Hematopoietic multipotent progenitor cell (in vitro differentiated cells): Measurements from ENCODE around the gene EGFLAM. TPM values are rescaled to one million over a fixed set of nuclear protein-coding genes. Genes with fewer than 3 reads are reported as not detected.

Experiments
- DNase-seq, 3 donors: peaks; one replicate each; pipeline ENCODE4 v3.0.0-alpha.2; 2011 to 2015; ENCODE audit warnings: low read depth in 2 of 3, low spot score in 2 of 3
- total RNA-seq: library from RNA; depleted of rRNA; stranded (reverse); fragments of >200 nt; gene quantifications from one replicate; pipeline ENCODE4 v1.2.3, GENCODE V29; 2012

EGFLAM gene
- total RNA-seq, 1 donor: under 0.01 TPM

GRCh38 chr5:38323645-38324295 is 65.4 kb downstream of the EGFLAM start:
- no peak for DNase-seq

DNA sequence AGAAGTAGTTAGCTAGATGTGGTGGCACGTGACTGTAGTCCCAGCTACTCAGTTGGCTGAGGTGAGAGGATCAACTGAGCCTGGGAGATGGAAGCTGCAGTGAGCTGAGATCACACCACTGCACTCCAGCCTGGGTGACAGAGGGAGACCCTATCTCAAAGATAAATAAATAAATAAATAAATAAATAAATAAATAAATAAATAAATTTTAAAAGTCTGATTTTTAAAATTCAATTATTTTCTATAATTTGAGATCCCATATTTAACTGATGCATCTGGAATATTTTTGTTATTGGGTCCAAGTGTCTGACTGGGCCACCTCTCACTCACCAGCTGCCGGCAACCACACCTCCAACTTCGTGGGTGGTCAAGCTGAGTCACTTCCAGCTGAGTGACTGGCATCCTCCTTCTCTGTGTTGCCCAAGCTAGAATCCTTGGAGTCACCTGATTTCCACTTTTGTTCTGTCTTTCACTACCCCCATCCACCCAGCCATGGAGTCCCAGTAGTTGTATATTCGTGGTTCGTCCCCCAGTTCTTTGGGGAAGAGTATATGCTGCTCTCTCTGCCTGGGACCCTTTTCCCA is 70.9 kb downstream of the EGFLAM start:
- DNase-seq: no peak

DNA sequence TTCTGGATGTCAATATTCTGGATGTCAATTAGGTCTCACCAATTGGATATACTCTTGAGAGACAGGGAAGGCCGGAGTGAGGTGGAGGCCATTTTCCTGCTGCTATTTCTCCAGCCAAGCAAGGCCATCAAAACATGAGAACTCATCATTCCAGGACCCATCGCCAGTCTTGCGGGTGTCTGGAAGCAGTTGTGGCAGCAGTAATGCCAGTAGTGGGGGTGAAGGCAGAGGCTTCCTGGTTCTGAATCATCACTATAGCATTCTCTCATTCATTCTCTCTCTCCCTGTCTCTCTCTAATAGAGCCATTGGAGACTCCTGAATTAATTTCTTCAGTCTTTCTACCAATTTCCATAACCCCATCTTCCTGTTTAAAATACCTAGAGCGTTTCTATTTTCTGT is 71.8 kb downstream of the EGFLAM start:
- DNase-seq: no peak

DNA sequence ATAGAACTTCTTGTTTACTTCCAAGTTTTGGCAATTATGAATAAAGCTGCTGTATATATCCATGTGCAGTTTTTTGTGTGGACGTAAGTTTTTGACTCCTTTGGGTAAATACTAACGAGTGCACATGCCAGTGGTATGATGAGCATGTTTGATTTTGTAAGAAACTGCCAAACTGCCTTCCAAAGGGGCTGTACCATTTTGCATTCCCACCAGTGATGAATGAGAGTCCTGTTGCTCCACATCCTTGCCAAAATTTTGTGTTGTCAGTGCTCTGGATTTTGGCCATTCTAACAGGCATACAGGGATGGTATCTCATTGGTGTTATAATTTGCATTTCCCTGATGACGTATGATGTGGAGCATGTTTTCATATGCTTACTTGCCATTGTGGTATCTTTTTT is 73.5 kb downstream of the EGFLAM start:
- DNase-seq: no peak

- peak in 2 of 3 donors; percentile 18 to 70 for DNase-seq
These were observed 74.8 kb downstream of the EGFLAM start for GRCh38 chr5:38333181-38333580.

GRCh38 chr5:38338455-38338854 is 80.1 kb downstream of the EGFLAM start:
- no peak for DNase-seq

DNA sequence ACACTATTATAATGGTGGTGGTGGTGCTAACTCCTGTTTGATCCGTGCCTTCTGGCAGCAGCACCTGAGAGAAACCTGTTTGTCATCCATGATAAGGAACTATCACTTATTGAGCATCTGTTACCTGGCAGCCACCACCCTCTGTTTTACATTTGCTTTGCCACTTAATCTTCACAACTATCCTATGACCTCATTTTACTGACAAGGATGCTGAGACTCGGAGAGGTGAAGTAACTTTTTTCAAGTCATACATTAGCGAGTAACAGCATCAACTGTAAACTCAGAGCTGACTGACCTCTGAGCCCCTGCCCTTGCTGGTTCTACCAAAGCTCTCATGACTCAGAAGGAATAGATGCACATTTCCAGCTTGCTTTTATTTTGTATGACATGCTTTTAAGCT is 81.1 kb downstream of the EGFLAM start:
- DNase-seq: no peak

DNA sequence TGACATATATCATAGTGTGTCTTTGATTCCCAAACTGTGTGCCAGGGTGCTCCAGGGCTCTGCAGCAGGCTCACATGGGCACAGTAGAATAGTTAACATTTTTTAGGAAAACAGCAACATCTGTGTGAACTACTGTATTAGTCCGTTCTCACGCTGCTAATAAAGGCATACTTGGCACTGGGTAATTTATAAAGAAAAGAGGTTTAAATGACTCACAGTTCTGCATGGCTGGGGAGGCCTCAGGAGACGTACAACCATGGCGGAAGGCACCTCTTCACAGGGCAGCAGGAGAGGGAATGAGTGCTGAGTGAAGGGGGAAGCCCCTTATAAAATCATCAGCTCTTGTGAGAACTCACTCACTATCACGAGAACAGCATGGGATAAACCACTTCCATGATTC is 82.7 kb downstream of the EGFLAM start:
- no peak for DNase-seq

- no peak for DNase-seq
These were observed 83.3 kb downstream of the EGFLAM start for GRCh38 chr5:38341641-38342040.

DNA sequence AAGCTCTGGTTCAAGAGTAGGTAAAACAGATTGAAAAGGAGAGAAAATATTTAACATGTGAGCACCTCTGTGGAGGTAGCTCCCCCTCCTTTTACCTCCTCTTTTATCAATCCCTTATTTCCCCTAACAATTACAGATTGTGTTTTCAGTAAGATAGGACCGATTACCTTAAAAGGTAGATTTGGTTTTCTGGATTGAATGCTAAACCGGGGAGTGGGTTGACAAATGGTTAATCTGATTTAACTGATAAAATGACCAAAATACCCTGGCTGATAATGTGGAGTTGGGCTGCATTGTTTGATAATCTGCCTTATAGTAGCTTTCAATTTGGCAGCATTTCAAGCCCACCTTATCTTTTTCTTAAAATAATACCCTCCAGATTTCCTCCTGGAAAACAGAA is 83.9 kb downstream of the EGFLAM start:
- no peak for DNase-seq

- no peak for DNase-seq
These were observed 86.5 kb downstream of the EGFLAM start for GRCh38 chr5:38344891-38345290.

DNA sequence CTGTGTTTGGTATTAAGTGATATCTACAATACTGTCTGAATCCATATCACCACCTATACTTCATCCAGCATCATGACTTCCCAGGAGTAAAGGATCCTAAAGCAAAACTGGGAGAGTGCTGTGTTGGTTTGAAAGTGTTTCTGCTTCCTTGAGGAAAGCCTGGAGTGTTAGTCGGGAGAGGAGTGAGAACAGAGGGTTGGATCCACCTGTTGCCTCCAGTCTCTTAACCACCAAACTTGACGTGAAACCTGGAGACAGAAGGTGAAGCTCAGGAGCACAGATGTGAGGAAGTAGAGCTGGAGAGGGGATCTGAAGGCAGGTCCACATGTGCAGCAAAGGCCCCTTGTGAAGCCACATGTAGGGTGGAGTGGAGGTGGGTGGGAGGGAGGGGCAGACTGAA is 88.2 kb downstream of the EGFLAM start:
- DNase-seq: no peak

GRCh38 chr5:38347040-38347763 is 88.8 kb downstream of the EGFLAM start:
- no peak for DNase-seq

GRCh38 chr5:38347896-38348295 is 89.5 kb downstream of the EGFLAM start:
- no peak for DNase-seq

DNA sequence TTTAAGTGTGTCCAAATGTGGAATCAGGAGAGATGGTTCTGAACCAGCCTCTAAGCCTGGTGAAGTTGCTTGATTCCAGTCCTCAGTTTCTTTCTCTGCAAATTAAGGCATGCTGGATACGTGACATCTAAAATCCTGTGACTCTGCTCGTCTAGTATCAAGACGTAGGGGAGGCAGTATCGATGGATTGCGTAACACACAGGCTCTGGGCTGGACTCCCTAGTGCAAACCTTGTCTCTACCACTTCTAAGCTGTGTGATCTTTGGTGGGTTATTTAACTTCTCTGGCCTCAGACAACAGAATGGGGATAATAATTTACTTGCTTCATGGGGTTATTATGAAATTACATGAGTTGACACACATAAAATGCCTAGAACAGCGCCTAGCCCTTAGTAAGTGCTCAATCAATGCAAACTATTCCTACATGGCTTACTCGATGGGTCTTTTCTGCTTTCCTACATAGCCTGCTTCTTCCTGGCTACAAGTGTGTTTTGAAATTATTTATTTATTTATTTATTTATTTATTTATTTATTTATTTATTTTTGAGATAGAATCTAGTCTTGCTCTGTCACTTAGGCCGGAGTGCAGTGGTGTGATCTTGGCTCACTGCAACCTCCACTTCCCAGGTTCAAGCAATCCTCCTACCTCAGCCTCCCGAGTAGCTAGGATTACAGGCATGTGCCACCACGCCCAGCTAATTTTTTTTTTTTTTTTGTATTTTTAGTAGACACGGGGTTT is 102.1 kb downstream of the EGFLAM start:
- DNase-seq: no peak

GRCh38 chr5:38362713-38363112 is 104.4 kb downstream of the EGFLAM start:
- DNase-seq: no peak

DNA sequence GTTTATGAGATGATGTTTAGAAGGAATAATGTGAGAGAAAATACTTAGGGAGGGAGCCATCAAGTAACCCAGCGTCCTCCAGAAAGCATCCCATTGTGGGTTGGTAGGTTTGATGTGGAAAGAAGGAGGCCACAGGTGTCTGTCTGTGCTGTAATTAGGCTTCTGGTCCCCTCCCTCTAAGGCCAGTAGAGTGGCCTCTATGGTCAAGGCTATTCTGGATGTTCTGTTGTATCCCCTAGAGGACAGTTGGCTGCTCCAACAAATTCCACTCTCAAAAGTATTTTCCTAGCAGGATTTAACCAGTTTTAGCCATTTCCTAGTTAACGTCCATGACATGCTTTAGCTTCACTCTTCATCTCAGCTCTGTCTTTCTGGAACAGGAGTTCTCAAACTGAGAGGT is 106.5 kb downstream of the EGFLAM start:
- DNase-seq: no peak

- DNase-seq: no peak
These were observed 109.1 kb downstream of the EGFLAM start for GRCh38 chr5:38367410-38367809.

- no peak for DNase-seq
These were observed 109.6 kb downstream of the EGFLAM start for GRCh38 chr5:38367966-38368365.

DNA sequence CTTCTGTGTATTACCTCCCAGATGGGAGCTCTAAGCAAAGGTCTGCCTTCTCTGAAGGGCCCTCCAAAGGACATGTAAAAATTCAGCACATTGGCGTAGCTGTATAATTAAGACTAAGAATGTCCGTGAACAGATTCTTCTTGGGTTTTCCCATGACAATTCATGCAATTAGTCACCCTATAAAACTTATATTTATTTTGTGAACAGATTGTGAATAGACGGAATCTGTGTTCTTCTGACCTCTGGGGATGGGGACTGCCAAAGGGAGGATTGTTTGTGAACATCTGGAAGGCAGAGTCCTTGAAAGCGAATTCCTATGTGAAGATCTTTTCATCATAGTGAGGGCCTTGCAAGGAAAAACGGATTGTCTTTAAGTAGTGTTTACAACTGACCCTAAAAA is 111.3 kb downstream of the EGFLAM start:
- no peak for DNase-seq

DNA sequence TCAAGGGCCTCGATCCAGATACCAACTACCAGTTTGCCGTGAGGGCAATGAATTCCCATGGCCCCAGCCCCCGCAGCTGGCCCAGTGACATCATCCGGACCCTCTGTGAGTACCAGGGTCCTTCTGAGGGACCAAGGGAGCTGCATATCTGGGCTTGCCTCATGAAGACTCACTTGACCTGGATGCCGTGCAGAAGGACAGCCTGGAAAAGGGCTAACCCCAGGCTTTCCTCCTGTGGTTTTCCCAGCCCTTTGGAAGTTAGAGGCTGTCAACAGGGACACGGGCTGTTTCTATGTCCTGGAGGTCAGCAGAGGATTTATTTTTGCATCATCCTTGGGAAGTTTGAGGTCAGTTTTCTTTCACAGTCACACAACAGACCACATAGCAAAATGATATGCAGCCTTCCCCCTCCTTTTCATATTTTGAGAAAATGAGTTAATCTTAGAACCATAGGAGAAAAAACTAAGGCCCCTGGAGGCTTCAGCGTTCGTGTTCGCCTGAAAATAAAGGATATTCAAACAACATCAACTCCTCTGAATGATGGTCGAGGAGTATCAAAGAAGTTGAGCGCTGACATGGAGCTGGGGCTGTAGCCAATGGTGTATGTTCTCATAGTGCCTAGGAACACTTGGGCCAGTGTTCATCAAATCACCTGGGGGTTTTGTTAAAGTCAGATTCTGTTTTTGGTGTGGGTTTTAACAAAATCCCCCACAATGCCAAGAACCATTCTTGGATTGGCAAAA is 112.2 kb downstream of the EGFLAM start:
- no peak for DNase-seq
